G401.6 (cell line): ENCODE data around the gene FOXP1.

Experiments used
- FAIRE-seq: peaks from 2 replicates; lab custom pipeline; 2012; peaks lifted over from hg19 to GRCh38; lab: Jason Lieb, UNC

FOXP1 gene

DNA sequence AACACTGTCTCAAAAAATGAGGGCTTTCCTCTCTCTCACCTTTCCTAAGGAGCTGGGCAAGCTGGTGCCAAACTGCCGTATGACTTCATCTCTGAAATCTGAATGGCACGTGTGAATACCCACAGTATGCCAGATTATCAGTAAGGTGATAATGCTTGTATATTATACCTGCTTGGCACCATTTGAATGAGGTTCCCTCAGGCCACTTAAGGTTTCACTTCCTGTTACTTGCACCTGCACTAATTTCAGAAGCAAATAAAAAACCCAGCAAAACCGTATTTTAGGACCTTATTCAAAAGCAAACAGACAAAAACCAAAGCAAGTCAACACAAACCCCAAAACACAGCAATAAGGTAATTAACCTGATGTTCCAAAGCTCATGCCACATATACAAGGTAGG lies 19.7 kb downstream of the FOXP1 start:
- no peak for FAIRE-seq

DNA sequence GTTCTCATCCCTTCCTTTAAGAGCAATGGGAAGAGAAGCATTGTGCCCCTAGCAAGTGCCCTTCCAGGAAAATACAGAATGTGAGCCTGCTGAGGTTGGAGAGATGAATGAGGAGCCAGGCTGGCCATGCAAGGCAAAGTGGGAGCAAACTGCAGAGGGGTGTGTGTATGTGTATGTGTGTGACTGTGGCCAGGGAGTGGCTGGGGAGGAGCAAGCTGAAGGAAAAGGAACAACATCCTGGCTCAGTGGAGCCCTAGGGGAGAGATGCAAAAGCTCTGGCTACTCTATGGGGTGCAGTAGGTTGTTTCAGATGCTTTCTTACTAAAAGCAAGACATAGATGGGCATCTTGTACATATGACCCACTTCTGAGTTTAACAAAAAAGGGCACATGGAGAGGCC lies 20.6 kb downstream of the FOXP1 start:
- FAIRE-seq = no peak

DNA sequence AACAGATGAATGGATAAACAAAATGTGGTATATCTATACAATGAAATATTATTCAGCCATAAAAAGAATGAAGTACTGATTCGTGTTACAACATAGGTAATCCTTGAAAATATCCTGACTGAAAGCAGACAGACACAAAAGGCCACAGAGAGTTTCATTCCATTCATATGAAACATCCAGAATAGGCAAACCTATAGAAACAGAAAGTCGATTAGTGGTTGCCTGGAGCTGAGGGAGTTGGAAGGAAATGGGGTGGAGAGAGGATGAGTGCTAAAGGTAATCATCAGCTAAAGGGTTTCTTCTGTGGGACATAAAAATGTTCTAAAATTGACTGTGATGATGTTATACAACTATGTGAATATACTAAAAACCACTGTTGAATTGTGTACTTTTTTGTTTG lies 22.9 kb downstream of the FOXP1 start:
- no peak for FAIRE-seq

DNA sequence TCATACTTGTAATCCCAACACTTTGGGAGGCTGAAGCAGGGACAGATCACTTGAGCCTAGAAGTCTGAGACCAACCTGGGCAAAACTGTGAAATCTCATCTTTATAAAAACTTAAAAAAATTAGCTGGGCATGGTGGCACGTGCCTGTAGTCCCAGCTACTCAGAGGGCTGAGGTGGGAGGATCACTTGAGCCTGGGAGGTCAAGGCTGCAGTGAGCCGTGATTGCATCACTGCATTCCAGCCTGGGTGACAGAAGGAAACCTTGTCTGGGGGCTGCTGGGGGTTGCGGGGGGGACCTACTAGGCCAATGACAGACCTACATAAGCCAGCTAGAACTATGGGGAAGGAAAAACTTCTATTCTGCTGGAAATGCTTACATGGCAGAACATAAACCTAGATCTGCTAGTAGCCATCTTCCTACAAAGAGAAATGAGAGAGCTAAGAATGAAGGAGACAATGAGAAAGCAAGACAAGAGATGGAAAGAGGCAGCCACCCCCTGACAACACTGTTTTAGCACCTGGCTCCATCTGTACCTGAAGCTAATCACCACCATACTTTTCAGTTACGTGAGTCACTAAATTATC lies 23.9 kb downstream of the FOXP1 start:
- FAIRE-seq = no peak

DNA sequence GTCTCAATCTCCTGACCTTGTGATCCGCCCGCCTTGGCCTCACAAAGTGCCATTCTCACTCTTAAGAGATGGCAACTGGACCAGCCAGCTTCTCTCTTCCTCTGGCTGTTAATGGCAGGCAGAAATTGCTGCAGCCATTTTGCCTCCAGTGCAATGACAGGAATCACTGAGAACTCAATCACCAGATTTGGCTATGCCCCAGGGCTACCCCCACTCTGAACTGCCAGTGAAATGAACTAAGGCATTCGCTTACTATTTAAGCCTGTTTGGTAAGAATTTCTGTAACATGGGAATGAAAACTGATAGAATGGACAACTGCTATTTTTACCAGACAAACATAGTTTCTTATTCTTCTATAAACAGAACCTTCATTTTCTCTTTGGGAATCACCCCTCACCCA lies 24.5 kb downstream of the FOXP1 start:
- FAIRE-seq = no peak

DNA sequence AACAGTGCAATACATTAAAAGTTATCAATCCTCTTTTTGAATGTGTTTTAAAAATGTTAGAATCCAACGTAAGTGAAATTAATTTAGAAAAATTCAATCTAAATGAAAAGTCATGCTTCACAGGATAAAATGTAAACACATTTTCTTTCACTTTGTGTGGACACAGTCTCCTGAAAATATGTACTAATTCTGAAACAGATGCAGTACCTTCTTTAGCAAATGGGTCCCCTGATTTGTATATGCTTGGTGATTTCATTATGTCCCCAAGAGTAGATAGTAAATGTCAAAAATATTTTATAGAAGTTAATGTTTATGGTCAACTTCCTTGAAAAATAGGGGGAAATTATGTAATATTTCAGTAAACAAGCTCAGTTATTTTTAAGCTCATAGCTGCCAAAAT lies 28.9 kb downstream of the FOXP1 start:
- FAIRE-seq = no peak

DNA sequence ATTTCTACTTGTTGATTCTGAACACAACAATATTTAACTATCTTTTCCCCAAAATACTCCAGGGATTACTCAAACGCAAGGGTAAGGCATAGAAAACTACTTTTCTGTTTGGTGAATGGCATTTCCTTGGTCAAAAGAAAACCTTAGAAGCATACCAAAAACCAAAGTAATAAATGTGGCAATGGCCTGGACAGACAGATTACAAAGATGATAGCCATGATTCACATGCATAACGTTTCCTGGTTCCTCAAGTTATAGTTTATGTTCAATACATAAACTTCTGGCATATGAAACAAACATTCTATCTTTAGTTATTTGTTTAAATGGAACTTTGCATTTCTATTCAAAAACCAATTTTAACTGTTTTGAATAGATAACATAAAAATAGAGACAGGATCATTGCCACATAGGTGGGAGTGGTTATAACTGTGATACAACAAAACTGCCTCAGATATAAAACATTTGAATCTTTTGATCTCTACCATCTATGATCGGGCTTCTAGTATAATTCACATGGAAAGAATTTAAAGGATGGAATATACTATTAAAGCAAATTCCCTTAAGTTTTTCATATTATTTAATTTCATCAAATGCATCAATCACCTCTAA lies 32.1 kb downstream of the FOXP1 start:
- no peak for FAIRE-seq

DNA sequence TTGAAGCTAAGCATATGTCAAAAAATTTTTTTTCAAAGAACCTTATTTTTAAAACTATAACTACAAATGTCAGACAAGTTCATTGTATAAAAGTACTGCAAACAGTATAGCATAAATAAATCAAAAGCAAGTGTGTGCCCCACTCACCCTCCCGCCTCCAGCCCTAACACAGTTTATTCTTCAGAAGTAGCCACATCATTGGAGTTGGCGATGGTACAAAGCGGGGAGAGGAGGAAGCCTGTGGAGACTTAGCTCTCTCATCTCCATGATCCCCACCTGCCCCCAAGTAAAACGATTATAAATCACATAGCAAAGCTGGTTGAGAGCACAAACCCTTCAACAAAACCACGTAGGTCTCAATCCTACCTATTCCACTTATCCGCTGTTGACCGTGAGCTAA lies 33.6 kb downstream of the FOXP1 start:
- FAIRE-seq = no peak

DNA sequence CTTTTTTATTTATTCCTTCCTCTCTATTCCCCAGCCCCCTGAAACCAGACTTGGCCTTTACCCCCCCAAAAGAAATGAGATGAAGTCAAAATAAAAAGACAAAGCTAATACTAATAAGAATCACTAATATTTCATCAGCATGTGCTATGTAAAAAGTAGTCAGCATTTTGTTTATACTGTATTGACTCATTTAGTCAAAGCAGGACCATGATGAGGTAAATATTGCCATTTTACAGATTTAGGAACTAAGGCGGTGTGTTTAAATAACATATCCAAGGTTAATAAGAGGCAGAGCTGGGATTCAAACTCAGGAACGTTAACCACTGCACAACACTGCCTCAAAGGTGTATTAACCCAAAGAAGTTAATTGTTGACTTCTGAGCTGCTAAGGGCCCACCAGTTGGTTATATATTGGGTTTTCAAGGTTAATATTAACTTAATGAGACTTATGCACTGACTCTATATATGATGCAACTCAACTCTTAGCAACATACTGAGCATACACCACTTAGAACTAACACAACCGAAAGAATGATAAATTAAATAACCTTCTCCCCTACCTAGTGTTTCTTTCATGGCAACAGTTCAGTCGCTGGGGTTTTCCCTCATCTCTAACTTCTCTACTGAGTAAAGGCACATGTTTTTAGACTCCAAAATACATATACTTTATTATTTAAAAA lies 34.7 kb downstream of the FOXP1 start:
- no peak for FAIRE-seq

DNA sequence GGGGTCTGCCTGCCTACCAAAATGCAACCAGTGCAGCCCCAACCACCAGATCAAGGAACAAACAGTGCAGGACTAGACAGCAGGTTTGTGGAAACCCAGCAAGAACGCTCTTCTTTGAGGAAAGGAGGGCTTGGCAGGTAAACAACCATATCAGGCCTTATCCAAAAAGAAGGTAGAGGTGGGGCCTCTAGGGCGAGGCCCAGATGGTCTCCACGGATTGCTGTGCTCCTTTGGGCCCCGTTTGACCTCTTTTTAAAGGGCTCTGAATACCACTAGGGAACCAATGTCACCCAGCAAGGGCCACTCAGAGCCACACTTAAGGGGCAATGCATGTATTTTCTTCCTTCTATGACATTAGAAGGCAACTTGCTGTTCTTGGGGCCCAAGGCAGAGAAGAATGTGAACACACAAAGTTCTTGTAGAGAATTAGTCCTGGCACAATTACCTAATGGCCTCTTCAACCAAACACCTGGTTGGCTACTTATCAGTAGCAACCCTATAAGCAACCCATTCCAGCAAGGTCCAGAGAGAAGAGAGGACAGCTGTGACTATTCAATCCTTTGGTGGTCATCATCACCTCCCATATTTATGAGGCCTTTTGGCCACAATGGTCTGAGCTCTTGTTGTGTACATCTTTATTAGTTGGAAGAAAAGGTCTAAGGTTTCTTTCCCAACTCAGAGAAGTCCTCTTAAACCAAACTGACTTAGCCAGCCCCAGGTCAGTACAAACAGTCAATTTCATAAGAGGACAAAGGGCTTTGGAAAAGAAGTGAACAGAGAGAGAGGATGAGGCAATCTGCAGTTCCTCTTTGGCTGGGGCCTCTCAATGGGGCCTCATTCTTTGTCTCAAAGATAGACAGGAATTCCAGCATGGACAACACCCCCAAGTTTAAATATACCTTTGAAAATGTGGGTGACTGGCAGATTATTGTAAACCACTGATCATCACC lies 36.0 kb downstream of the FOXP1 start:
- FAIRE-seq = no peak

DNA sequence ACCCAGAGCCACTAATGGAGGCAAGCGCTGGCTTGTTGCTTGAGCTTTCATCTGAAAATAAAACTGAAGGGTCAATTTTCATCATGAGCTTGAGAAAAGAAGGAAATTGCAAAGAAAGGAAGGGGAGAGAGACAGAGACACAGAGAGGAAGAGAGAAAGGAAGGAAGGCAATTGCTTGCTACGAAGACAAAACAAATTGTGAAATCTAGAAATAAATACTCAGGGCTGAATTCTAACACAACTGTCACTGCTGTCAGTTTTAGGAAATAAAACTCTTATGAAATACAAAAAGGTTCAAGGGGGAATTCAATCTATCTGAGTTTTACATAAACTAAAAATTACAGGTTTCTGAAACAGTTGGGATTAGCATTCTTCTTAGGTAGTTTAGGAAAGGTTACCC lies 36.7 kb downstream of the FOXP1 start:
- no peak for FAIRE-seq

DNA sequence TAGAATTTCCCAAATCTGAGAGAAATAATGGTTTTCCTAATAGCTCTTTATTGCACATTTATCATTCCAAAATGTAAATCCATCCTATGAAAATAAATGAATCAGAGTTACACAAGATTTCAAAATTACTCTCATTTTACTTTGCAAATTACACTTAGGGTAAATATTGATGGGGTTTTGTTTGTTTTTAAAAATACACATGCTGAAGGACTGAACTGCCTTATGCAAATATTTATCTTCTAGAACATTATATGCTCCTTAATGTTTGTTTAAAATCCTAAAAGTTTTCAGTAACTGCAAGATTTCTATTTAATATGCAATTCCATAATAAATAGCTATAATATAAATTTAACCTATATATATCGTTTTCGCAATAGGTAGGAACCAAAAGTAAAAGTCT lies 38.2 kb downstream of the FOXP1 start:
- FAIRE-seq = no peak

DNA sequence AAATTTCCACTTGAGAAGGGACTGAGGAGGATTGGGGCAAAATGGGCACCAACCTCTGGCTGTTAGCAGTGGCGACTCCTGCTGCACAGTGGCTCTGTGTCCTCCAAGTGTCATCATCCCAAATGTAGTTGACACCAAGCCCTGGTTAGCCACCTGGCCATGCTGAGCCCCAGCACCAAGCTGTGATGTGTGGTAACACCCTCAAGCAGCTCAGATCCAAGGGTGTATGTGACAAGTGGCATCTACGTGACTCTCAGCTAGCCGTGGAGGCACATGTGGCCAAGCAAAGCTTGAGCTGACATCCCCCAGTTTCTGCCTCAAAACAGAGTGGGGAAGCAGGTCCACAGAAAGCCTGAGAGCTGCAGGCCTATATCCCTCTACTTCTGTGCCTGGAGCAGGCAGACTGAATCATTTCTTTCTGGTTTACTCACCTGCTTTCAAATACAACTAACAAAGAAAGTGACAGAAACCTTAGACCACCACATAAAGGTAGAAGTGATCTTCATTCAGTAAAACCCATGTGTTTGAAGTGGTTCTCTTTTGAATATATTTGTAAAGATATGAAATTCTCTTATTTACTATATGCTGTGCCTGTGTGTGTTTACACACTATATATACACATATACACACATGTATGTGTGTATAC lies 40.0 kb downstream of the FOXP1 start:
- no peak for FAIRE-seq

DNA sequence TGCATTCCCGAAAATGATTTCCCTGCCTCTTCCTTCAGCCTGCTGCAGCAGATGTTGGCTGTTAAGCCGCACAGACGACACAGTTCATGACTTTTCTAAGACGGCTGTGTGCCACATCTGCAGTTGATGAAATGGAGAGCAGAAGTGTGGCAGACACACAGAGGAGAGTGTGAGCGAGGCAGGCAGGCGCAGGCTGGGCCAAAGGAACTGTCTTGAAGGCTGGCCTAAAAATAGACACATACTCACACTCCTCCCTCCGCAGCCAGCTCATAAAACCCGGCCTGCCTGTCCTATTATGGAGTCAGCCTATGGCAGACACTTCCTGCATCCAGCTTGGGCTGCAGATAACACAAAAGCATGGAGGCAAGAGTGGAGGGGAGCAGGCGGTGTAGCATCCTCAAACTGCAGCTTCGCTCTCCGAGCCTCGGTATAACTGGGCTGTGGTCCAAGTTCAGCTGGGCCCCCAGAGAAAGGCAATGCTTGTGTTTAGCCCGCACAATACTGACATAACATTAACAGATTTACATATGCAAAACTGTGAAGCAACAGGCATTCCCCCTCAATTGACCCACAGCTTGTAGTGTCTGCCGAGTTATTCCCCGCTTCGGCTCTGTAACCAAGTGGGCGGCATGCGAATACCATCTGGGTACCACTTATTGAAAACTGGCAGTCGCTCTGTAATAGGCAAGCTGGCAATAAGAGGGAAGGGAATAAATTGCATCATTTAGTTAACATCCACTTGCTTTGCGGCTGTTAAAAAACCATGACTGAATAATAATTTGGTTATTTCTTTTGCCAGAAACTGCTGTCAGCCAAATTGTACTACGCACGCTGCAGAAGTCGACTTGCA lies 40.8 kb downstream of the FOXP1 start:
- FAIRE-seq = no peak

DNA sequence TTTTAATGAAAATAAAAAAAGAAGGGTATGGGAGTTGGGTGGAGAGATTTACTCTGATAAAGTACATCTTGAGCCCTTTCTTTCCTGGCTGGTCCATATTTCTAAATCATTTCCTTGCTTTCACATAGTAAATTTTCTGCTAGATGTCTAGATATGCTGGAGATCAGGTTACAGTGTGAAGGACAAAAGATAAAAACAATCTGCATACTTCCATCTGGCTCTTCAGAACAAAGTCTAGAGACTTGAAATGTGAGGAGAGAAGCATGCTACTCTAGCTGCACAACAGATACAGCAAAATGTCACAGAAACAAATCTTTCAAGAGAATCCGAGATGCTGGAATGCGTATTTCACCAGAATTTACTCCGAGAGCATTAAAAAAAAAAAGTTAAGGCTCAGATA lies 42.2 kb downstream of the FOXP1 start:
- no peak for FAIRE-seq

DNA sequence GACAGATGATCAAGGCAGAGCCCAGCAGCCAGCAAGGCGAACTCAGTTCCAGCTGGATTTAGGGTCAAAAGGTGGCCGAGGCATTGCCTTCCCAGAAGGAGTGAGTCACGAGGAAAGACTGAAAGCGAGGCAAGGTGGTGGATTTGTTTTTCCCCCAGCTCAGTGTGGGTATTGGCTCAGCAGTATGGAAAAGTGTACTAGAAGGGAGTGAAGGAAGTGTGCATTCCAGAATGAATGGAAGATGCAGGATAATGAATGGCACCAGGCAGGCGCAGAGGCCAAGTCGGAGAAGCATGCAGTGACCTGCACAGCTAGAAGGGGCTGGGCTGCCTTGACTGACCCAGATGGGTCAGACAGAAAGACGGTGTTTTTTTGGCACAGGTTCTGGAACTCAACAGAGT lies 46.3 kb downstream of the FOXP1 start:
- FAIRE-seq = no peak

DNA sequence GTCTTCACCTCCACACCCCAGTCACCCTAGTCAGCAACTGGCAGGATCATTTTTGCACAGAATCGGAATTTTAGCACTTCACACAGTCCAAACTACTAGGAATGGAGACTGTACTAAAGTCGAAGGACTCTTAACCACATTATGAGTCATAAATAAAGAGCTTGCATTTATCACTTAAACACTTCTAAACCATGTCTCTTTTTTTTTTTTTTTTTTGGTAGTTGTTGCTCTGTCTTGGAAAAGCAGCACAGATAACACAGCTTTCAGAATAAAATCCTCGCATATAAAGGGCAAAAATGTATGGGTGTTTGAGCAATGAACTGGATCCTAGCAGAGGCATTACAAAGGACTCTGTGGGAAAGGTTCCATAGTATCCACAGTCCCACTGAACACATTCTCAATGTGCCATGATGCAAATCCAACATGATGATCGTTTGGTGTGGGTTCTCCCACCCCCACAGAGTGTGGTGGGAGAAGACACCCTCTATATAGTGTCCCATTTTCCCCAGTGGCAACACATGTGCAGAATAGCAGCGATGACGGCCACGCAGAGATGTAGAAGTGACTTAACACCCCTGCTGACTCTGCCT lies 47.1 kb downstream of the FOXP1 start:
- FAIRE-seq = no peak

DNA sequence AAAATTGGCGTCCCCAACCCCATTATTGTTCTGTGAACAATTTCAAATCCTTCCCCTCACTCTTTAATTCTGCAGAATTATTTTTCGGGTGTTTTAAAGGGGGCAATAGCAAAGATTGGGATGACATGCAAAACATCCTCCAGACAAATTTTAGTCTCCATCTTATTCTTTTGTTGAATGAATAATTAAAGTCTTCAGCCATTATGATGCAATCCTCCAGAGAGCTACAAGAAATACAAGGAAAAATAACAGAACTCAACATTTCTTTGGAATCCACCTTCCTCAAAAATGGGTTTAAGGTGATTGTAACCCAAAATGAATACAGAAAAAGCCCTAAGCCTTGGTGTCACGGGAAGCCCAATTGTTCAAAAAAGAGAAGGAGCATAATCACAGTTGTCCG lies 49.9 kb downstream of the FOXP1 start:
- FAIRE-seq = no peak

DNA sequence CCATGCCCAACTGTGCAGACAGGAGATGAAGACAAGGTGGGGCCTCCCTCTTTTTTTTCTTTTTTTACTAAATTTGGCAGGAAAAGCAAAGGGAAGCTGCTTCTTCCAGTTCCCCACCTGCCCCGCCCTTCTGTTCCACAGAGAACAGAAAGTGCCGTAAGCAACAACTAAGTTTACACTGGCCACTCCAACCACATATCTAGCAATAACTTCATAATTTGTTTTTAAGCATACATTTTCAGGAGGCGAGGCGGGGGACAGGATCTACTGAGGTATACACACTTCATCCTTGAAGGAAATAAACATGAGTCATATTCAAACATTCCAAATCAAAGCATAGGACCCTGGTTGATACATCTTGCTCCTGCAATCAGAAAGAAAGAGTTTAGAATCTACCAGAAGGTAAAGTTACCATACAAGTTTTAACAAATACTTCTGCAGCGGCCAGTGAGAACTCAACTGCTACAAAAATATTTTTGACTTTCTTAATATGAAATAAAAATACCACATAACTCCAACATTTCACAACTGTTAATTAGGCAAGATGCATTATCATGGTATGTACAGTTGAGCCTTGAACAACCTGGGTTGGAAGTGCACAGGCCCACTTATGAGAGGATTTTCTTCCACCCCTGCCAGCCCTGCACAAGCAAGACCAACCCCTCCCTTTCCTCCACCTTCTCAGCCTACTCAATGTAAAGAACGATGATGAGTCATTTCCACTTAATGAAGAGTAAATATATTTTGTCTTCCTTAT lies 50.7 kb downstream of the FOXP1 start:
- no peak for FAIRE-seq

DNA sequence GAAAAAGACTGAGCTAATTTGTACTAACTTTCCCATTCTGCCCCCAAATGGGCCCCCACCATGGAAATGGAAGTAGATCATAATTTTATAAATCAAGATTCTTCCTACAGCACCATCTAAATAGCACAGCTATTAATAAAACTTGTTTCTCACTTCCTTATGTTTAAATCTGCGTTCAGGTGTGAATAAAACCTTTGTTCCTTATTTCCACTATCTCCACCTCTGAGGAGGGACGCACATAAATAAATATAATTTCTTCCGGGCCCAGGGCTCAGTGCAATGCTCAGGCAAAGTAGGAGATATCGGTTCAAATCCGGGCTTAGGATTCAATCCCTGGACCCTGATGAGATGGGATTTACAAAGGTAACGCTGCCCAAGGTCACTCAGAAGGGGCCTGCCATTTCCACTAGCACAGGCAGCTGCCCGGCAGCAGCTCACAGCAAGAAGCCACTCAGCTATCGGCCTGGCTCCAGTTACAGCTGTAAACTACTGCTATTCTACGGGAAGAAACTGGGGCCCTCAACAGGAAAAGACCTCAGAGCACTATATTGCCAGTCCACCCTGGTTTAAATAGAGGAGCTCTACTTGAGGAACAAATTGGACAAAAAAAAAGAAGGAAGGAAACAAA lies 52.5 kb downstream of the FOXP1 start:
- no peak for FAIRE-seq
